Fibroblast of lung (primary cell): Measurements from ENCODE around the gene CHST3.

Experiments
- CTCF ChIP-seq, 2 donors: IDR thresholded peaks in 1 of 2; conservative IDR thresholded peaks in 1 of 2; 1 replicate in 1 of 2; 2 replicates in 1 of 2; pipeline ENCODE4 v1.5.1; 2011 to 2012; ENCODE audit warnings: low read length in 2 of 2, control low read depth in 1 of 2, inconsistent platforms in 1 of 2, low read depth in 1 of 2, mild to moderate bottlenecking in 1 of 2
- EZH2 ChIP-seq: IDR thresholded peaks from 2 replicates; pipeline ENCODE4 v1.5.1; 2012; ENCODE audit warnings: low read length, control low read depth, mild to moderate bottlenecking; ENCODE audit errors: missing control alignments

GRCh38 chr10:71920540-71921323 lies 43.5 kb upstream of the CHST3 start:
- TF ChIP-seq CTCF (conservative IDR thresholded peaks at IDR 0.05 in 1 of 2, IDR thresholded peaks at IDR 0.05 in 1 of 2; ENCODE audit: low read depth in 1 of 2, low read length in 2 of 2), result no peak
- TF ChIP-seq EZH2, result no peak
